ENCODE results near the gene C4BPB. TPM values are rescaled to one million over a fixed set of nuclear protein-coding genes. Genes with fewer than 3 reads are reported as not detected.

The C4BPB gene
- total and polyA plus RNA-seq, 8 donors: 0.73 to 6.4 (median 0.92) TPM

- Histone ChIP-seq H3K9me3 (no peaks in the 10 kb centered on the region), H3K27me3 (no peaks in the 10 kb centered on the region), H3K4me3 (no peak overlapping the region), H3K36me3 (peaks cover 0 to 19% of the 10 kb centered on the region in 2 donors), H3K27ac (no peak overlapping the region), H3K4me1 (peaks cover 0 to 31% of the 10 kb centered on the region in 2 donors)
- ATAC-seq (peak; percentile 10), DNase-seq (no peak)
- TF ChIP-seq, protein P1, sequence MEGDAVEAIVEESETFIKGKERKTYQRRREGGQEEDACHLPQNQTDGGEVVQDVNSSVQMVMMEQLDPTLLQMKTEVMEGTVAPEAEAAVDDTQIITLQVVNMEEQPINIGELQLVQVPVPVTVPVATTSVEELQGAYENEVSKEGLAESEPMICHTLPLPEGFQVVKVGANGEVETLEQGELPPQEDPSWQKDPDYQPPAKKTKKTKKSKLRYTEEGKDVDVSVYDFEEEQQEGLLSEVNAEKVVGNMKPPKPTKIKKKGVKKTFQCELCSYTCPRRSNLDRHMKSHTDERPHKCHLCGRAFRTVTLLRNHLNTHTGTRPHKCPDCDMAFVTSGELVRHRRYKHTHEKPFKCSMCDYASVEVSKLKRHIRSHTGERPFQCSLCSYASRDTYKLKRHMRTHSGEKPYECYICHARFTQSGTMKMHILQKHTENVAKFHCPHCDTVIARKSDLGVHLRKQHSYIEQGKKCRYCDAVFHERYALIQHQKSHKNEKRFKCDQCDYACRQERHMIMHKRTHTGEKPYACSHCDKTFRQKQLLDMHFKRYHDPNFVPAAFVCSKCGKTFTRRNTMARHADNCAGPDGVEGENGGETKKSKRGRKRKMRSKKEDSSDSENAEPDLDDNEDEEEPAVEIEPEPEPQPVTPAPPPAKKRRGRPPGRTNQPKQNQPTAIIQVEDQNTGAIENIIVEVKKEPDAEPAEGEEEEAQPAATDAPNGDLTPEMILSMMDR (IDR thresholded peaks at IDR 0.05): no peak
- intact Hi-C loops (cut with DNase I): loop anchor here in 1 of 2 donors (10.0 kb wide), 1 partner anchor 321 kb away; no protein-coding TSS in a partner anchor
Measured at GRCh38 chr1:207084232-207084631, 4.4 kb upstream of the C4BPB start.

- Histone ChIP-seq H3K9me3 (no peaks in the 10 kb centered on the region), H3K36me3 (peaks cover 0 to 14% of the 10 kb centered on the region in 2 donors), H3K27me3 (no peaks in the 10 kb centered on the region), H3K27ac (no peak overlapping the region), H3K4me1 (peaks cover 0 to 26% of the 10 kb centered on the region in 2 donors), H3K4me3 (no peak overlapping the region)
- intact Hi-C loops (cut with DNase I): loop anchor here in 1 of 2 donors (10.0 kb wide), 1 partner anchor 320 kb away; no protein-coding TSS in a partner anchor
- peak; percentile 87 for ATAC-seq
- DNase-seq: peak in 2 of 4 donors; percentile 50 to 54
- TF ChIP-seq, protein P1 (IDR thresholded peaks at IDR 0.05): peak; percentile 41 to 66
Measured at GRCh38 chr1:207084701-207085180, 3.9 kb upstream of the C4BPB start.

DNA sequence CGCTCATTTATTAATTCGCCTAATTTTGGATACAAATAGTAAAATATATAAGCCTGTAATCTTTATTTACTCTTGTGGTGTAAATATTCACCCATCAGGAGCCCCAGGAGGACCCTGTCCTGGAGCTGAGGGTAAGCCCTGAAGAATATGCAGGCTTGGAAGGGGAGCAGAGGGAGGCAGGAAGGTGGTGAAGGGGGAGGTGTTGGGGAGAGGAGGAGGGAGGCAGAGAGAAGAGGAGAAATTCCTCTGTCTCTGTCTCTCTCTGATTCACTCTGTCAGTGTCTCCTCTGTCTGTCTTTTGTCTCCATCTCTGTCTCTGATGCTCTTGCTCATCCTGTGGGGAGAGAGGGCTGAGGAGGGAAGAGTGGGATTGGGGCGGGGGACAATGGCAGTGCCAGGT is 2.8 kb upstream of the C4BPB start:
- Histone ChIP-seq H3K4me1 (peaks cover 0 to 25% of the 10 kb centered on the region in 2 donors), H3K9me3 (no peaks in the 10 kb centered on the region), H3K27ac (no peak overlapping the region), H3K4me3 (no peak overlapping the region), H3K36me3 (peaks cover 0 to 5% of the 10 kb centered on the region in 2 donors), H3K27me3 (no peaks in the 10 kb centered on the region)
- no peak for DNase-seq
- TF ChIP-seq, protein P1 (IDR thresholded peaks at IDR 0.05): no peak
- intact Hi-C loops (cut with DNase I): loop anchor here in 1 of 2 donors (10.0 kb wide), 1 partner anchor 319 kb away; no protein-coding TSS in a partner anchor
- ATAC-seq: no peak

DNA sequence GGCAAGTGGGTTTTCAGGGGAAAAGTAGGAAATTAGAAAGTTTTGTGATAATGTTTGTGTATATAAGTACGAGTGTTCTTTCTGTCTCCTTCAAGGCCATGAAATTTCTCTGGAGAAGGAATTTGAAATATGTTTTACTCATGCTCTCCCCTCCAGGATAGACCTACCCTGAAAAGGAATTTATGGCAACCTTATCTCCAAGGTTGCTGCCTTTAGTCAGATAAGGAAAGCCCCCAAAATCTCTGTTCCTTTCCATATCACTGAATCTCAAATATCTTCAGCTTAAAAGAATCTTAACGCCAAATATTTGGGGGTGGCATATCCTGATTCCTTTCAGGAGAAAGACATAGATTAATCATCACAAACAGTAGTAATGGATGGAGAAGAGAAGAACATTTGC is 499 bp upstream of the C4BPB start:
- peak; percentile 11 for ATAC-seq
- no peak overlapping the region for H3K4me3 ChIP-seq
- H3K9me3 ChIP-seq: no peaks in the 10 kb centered on the region
- no peak overlapping the region for H3K27ac ChIP-seq
- intact Hi-C loops (cut with DNase I): loop anchor here in 1 of 2 donors (10.0 kb wide), 1 partner anchor 317 kb away; no protein-coding TSS in a partner anchor
- TF ChIP-seq, protein P1 (IDR thresholded peaks at IDR 0.05): no peak
- H3K4me1 ChIP-seq: peaks cover 0 to 25% of the 10 kb centered on the region in 2 donors
- H3K36me3 ChIP-seq: no peaks in the 10 kb centered on the region
- no peak for DNase-seq
- no peaks in the 10 kb centered on the region for H3K27me3 ChIP-seq

- no peak for DNase-seq
- H3K4me3 ChIP-seq: no peak overlapping the region
- no peak for ATAC-seq
- intact Hi-C loops (cut with DNase I): loop anchor here in 1 of 2 donors (10.0 kb wide), 1 partner anchor 315 kb away; no protein-coding TSS in a partner anchor
- no peaks in the 10 kb centered on the region for H3K36me3 ChIP-seq
- H3K9me3 ChIP-seq: no peaks in the 10 kb centered on the region
- no peak overlapping the region for H3K27ac ChIP-seq
- TF ChIP-seq, protein P1 (IDR thresholded peaks at IDR 0.05): no peak
- no peaks in the 10 kb centered on the region for H3K27me3 ChIP-seq
- peaks cover 0 to 14% of the 10 kb centered on the region in 2 donors for H3K4me1 ChIP-seq
Measured at GRCh38 chr1:207089627-207090355, 1.1 kb downstream of the C4BPB start.

Measured in left lung (tissue), 10 donors.